ENCODE results near the gene PLXDC2. TPM values are rescaled to one million over a fixed set of nuclear protein-coding genes. Genes with fewer than 3 reads are reported as not detected.

Gene PLXDC2
- total RNA-seq, 1 donor: 3.2 TPM

DNA sequence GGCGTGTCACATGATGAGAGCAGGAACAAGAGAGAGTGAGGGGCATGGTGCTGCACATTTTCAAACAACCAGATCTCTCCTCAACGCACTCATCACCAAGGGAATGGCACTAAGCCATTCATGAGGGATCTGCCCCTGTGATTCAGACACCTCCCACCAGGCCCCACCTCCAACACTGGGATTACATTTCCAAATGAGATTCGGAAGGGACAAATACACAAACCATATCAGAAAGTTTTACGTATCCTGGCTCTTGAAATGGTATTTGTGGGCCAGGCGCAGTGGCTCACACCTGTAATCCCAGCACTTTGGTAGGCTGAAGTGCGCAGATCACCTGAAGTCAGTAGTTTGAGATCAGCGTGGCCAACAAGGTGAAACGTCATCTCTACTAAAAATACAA is 189.4 kb downstream of the PLXDC2 start:
- TF ChIP-seq, protein P1, sequence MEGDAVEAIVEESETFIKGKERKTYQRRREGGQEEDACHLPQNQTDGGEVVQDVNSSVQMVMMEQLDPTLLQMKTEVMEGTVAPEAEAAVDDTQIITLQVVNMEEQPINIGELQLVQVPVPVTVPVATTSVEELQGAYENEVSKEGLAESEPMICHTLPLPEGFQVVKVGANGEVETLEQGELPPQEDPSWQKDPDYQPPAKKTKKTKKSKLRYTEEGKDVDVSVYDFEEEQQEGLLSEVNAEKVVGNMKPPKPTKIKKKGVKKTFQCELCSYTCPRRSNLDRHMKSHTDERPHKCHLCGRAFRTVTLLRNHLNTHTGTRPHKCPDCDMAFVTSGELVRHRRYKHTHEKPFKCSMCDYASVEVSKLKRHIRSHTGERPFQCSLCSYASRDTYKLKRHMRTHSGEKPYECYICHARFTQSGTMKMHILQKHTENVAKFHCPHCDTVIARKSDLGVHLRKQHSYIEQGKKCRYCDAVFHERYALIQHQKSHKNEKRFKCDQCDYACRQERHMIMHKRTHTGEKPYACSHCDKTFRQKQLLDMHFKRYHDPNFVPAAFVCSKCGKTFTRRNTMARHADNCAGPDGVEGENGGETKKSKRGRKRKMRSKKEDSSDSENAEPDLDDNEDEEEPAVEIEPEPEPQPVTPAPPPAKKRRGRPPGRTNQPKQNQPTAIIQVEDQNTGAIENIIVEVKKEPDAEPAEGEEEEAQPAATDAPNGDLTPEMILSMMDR (IDR thresholded peaks at IDR 0.05; ENCODE audit: insufficient read depth, low read length): no peak
- no peak for DNase-seq (ENCODE audit: low read depth)
- no peak overlapping the region for H3K4me3 ChIP-seq (ENCODE audit: low read depth, low read length)

DNA sequence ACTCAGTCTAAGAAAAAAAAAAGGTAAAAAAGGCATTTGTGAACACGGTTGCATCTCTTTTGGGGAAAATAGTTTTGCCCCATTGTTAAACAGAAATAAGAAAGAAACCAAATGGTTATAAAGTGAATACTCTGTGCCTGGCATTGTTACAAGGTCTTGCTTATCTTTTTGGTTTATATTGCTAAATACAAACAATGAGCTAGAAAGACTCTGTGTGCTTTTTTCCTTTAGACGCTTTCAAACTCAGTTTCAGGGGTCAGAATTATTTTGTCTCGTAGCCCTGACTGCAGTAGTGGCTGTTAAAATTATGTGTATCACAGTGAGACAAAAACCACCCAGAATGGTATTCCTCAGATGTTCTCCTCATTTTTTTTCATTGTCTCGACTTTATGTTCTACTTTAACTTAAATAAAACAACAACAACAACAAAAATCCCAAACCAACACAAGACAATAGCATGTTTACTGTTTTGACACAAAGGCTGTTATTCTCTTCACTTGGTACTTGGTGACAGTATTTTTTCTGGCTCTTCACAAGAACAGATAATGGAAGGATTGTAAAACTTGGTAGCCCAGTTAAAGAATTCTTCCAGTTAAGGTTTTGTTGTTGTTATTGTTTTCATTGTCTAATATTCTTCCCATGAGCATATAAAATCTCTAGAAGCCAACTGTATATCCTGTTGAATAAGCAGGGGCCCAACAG is 190.1 kb downstream of the PLXDC2 start:
- DNase-seq (ENCODE audit: low read depth): peak; percentile 2
- no peak overlapping the region for H3K4me3 ChIP-seq (ENCODE audit: low read depth, low read length)
- TF ChIP-seq, protein P1 (IDR thresholded peaks at IDR 0.05; ENCODE audit: insufficient read depth, low read length): no peak

DNA sequence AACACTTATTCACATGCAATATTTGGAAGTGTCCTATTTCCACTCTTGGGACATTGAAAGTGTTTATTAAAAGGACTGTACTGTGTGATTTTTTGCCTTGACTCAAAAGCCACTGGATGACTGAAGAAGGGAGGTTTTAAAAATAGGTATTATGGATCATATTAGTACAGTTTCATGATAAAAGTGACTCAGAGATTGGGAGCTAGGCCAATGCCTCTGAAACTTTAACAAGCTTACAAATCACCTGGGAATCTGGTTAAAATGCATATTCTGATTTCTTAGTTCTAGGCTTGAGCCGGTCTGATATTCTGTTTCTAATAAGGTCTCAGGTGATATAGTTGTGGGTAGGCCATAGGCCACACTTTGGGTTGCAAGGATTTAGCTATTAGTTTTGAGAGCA is 191.2 kb downstream of the PLXDC2 start:
- no peak overlapping the region for H3K4me3 ChIP-seq (ENCODE audit: low read depth, low read length)
- TF ChIP-seq, protein P1 (IDR thresholded peaks at IDR 0.05; ENCODE audit: insufficient read depth, low read length): no peak
- DNase-seq (ENCODE audit: low read depth): peak; percentile 33

DNA sequence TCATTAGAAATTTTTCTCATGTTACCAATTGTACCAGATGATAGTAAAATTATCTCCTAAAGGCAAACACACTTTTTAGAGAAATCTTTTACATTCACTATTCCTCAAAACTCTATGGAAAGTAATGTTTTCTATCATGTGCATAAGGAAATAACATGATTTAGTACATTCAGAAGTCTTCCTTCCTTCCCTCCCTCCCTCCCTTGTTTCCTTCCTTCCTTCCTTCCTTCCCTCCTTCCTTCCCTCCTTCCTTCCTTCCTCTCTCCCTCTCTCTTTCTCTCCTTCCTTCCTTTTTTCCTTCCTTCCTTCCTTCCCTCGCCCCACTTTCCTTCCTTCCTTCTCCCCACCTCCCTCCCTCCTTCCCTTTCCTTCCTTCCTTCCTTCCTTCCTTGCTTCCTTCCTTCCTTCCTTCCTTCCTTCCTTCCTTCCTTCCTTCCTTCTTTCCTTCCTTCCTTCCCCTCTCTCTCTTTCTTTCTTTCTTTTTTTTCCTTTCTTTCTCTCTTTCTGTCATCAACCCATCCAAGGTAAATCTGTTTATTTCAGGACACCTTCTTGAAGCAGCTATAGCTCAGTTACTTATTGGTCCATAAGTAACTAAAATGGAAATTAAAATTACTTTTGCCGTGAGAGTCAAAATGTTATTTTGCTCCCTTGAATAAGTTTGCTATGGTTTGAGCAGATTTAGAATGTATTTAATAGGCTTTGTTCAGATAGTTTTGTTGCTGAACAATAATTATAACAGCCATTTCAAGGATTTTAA is 197.9 kb downstream of the PLXDC2 start:
- H3K4me3 ChIP-seq (ENCODE audit: low read depth, low read length): no peak overlapping the region
- TF ChIP-seq, protein P1 (IDR thresholded peaks at IDR 0.05; ENCODE audit: insufficient read depth, low read length): no peak
- DNase-seq (ENCODE audit: low read depth): no peak

DNA sequence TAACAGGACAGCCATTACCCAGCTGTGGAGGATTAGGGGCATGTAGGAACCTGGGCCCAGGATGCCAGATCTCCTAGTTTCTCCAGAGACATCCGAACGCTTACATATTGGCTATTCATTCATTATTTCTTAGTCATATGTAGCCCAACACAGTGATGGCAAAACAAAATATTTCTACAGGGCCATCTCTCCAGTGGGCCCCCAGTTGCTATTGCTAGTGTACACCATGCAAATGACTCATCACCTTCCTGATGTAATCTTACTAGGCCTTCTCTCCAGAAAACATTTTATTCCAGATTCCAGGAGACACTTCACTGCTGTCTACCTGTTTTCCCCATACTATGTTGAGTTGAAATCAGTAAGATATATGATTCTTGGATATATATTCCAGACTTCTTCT is 201.7 kb downstream of the PLXDC2 start:
- DNase-seq (ENCODE audit: low read depth): no peak
- TF ChIP-seq, protein P1 (IDR thresholded peaks at IDR 0.05; ENCODE audit: insufficient read depth, low read length): no peak
- H3K4me3 ChIP-seq (ENCODE audit: low read depth, low read length): no peak overlapping the region

DNA sequence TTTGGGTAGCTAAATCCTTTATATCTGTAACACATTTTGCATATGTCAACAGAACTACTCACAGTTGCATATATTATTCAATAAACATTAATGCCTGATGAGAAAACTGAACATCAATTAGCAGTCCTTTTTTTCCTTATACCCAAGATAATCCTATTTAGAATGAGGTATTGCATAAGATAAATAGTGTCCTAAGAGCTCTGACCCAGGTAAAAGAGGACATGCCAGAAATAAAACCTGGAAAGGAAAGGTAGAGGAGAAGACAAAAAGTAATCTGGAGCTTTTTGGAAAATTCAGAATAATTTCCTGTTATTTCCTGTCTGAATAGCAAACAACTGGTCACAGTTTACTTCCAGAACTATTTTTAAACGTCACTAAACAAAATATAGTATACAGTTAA is 204.4 kb downstream of the PLXDC2 start:
- no peak overlapping the region for H3K4me3 ChIP-seq (ENCODE audit: low read depth, low read length)
- no peak for DNase-seq (ENCODE audit: low read depth)
- TF ChIP-seq, protein P1 (IDR thresholded peaks at IDR 0.05; ENCODE audit: insufficient read depth, low read length): no peak

Measured in fibroblast of the aortic adventitia (primary cell).